Upper lobe of left lung (tissue), 4 donors: ENCODE results near the gene SMARCA1.

Experiments
- CTCF ChIP-seq, 6 experiments: fragments of 450-650 bp in 4 of 6; fragments of 200-600 bp in 2 of 6; sonication (generic) in 2 of 6; IDR thresholded peaks; one replicate each; pipeline ENCODE4 v1.5.1; 2016 to 2019; ENCODE audit warnings: antibody characterized with exemption in 6 of 6
- EP300 ChIP-seq, 4 donors: sonication (generic); formaldehyde crosslinking; IDR thresholded peaks; one replicate each; pipeline ENCODE4 v1.5.1; 2017; ENCODE audit warnings: antibody characterized with exemption in 4 of 4, control low read depth in 2 of 4
- POLR2A ChIP-seq, 4 donors: fragments of 450-650 bp; IDR thresholded peaks; one replicate each; pipeline ENCODE4 v1.5.1; 2016 to 2017; ENCODE audit warnings: antibody characterized with exemption in 4 of 4, mild to moderate bottlenecking in 2 of 4
- POLR2AphosphoS5 ChIP-seq, 2 donors: sonication (generic); formaldehyde crosslinking; IDR thresholded peaks; one replicate each; pipeline ENCODE4 v1.5.1; 2017; ENCODE audit warnings: antibody characterized with exemption in 2 of 2

DNA sequence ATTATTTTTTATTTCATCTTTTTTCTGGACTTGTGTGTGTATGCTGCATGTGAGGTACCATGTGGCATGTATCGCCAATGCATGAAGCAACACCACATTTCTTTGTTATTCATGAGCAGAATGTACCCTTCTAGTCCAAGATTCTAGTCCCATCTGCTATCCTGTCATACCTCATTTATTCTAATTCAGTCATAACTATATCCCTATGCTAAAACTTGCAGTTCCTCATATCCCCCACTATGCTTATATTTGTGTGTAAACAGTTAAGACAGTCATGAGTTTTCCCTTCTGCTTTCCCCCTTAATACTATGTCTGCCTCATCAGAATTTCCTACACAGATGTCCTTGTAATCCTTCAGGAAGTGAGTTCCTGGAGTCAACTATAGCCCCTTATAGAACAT, 36.5 kb upstream of the SMARCA1 start:
- TF ChIP-seq CTCF (IDR thresholded peaks at IDR 0.05) (no peak), POLR2AphosphoS5 (IDR thresholded peaks at IDR 0.05) (no peak), EP300 (IDR thresholded peaks at IDR 0.05) (no peak), POLR2A (IDR thresholded peaks at IDR 0.05) (no peak)
